Kidney glomerular epithelial cell (primary cell): ENCODE data around the gene ATP1A4.

Experiments used
- DNase-seq: peaks from one replicate; lab custom pipeline; 2025; lab: John Stamatoyannopoulos, UW

The ATP1A4 gene

DNA sequence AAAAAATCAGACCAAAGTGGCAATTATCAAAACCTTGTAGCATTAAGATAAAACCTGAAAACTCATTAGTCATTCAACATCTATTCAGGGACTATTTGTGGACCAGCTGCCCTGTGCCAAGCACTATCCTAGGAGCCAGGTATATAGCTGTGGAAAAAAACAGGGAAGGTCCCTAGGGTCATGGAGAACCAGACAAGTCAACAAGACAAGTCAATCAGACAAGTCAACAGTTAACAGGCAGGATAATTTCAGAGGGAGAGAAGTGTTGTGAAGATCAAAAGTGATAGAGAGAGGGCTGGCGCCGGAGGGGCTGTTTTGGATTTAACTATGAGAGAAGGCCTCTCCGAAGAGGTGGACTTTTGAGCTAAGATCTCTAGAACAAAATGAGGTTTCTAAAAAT lies 3.3 kb upstream of the ATP1A4 start:
- DNase-seq: no peak

DNA sequence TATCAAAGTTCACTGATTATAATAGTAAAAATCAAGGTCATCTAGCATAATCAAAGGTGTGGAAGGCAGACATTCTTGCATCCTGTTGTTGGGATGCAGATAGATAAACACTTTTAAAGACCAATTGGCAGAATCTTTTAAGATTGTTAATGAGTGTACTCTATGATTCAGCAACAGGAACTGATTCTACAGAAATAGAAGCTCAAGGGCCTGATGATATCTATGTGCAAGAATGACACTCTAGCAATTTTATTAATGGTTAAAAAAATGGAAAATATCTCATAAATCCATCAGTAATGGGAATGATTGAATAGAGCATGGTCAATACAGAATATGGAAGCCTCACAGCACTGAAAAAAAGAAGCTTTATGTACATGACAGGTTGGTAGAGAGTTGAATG lies 2.2 kb upstream of the ATP1A4 start:
- no peak for DNase-seq

DNA sequence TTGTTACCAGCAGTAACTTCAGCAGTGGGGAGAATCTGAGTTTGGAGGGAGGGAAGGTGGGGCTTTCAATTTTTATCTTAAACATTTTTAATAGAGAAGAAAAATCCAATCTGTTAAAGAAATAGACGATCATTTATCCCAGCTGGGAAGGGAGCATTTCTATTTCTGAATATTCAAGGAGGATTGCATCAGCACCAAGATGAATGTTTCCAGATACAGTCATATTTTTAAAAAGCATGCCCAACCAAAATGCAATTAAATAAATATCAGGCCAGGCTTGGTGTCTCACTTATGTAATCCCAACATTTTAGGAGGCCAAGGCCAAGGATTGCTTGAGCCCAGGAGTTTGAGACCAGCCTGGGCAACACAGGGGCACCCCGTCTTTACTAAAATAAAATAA lies 1.7 kb upstream of the ATP1A4 start:
- no peak for DNase-seq

DNA sequence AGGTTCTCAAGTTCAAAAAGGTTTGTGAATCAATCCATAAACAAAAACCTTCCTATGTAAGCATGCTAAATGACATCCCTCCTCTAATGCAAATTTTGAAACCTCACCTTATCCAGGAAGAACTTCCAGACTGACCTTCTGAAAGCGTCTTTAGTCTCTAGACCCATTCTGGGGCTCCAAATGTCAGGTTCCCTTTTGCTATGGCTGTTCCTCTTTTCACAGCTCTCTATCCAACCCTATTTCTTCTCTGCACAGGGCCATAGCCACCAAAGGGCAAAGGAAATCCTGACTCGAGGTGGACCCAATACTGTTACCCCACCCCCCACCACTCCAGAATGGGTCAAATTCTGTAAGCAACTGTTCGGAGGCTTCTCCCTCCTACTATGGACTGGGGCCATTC lies 3.4 kb downstream of the ATP1A4 start:
- no peak for DNase-seq

DNA sequence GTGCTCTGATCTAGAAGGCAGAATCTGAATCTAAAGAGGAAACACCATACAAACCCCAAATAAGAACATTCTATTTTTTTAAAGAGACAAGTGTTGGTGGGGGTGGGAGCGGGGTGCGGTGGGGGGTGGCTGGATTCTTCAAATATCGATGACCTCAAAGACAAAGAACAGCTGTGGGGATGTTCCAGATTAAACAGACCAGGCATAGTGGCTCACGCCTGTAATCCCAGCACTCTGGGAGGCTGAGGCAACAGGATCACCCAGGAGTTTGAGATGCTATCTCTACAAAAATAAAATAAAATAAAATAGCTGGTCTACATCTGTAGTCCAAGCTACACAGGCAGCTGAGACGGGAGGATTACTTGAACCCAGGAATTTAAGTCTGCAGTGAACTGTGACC lies 5.0 kb downstream of the ATP1A4 start:
- no peak for DNase-seq

DNA sequence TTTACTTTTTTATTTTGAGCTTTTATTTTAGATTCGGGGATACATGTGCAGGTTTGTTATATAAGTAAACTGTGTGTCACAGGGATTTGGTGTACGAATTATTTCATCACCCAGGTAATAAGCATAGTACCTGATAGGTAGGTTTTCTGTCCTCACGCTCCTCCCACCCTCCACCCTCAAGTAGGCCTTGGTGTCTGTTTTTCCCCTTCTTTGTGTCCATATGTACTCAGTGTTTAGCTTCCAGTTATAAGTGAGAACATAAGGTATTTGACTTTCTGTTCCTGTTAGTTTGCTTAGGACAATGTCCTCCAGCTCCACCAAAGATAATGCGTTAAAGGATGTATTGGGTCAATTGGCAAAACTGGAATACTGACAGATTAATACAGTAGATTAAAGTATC lies 5.8 kb downstream of the ATP1A4 start:
- DNase-seq: no peak

DNA sequence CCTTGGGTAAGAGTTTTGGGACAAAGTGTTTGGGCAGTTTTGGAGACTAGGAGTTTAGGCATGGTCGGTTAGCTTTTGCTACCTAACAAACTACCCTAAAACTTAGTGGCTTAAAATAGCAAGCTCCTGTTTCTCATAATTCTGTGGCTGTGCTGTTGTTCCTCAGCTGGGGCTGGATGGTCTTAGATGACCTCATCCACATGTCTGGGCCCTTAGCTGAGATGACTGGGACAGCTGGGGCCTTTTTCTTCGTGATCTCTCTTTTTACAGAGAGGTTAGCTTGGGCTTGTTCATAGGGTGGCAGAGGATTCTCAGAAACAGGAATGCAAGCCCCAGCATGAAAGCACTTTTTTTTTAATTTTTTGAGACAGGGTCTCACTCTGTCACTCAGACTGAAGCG lies 6.6 kb downstream of the ATP1A4 start:
- no peak for DNase-seq

DNA sequence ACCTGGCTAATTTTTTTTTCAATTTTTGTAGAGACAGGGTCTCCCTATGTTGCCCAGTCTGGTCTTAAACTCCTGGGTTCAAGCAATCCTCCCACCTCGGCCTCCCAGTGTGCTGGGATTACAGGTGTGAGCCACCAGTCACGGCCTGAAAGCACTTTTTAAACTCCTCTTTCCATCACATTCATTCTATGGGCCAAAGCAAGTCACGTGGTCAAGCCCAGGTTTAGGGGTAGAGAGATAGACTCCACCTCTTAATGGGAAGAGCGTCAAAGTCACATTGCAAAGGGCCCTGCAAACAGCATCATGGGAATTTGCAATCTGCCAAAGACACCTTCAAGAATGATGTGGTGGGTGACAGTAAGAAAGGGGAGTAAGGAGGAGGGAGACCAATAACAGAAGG lies 7.1 kb downstream of the ATP1A4 start:
- no peak for DNase-seq

DNA sequence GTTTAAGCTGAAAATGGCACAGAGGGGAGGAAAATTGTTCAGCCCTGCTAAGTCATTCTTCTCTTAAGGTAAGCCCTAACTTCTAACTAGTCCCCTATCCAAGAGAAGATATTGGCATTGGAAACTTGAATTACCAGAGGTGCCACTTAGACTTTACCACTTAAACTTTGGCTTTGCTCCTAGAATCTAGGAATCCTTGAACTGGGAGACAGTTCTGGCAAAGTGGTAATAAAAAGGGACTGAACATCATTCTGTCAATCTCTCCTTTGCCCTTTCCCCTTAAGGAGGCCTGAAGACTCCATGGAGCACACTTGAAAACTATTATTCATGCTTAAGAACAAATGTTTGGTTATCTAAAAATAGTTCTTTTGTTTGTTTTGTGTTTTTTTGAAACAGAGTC lies 8.4 kb downstream of the ATP1A4 start:
- no peak for DNase-seq

DNA sequence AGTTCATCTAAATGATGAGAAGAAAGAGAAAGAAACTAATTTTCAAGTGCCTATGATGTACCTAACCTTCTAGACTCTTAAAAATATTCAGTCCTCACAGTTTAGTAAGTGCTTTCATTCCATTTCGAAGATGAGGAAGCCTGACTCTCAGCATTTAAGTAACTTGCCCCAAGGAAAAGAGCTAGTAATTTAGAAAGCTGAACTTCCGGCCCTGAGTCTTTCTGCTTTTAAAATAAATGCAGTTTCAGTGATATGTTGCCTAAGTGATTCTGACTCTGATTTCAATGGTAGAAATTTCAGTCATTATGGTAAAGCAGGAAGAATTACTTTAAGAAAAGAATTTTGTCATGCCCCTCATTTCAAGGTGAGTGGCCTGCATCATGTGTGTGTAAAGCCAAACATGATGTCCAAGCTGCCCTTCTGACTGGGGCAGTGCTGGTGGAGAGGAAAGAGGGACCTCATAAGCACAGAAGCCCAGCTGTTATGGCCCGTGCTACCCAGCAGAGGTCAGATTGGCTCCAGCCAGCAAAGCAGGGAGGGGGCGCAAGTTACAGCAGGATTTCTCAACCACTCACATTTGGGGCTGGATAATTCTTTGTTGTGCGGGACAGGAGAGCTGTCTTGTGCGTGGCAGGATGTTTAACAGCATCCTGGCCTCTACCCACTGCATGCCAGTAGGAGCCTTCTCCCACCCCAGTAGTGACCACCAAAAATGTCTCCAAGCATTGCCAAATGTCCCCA lies 10.7 kb downstream of the ATP1A4 start:
- DNase-seq: no peak

DNA sequence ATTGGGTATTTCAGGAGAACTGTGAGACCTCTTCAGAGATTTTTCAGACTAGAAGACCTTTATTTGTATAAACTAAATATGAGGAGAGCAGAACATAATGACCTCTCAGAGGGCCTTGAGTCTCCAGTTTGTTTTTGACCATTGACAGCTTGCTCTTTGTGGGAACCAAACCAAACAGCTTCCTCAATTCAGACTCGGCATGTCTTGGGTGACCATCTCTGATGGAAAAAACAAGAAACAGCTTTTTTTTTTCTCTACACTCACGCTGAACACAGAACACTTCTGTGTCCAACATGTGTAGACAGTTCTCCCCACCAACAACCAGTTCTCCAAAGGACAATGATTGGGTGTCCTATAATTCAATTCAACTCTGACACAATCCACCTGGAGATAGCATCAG lies 11.5 kb downstream of the ATP1A4 start:
- DNase-seq: no peak

DNA sequence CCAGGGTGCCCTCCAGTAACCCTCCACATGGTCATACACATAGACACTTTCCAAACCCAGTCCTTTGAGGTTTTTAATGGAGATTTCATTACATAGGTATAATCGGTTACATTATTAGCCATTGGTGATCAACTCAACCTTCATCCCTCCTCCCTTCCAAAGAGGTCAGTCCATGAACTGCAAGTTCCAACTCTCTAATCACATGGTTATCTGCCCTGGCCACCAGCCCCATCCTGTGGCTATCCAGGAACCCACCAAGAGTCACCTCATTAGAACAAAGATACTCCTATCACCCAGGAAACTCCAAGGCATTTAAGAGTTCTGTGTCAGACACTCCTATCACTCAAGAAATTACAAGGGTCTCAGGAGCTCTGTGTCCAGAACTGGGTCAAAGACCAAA lies 12.2 kb downstream of the ATP1A4 start:
- no peak for DNase-seq

DNA sequence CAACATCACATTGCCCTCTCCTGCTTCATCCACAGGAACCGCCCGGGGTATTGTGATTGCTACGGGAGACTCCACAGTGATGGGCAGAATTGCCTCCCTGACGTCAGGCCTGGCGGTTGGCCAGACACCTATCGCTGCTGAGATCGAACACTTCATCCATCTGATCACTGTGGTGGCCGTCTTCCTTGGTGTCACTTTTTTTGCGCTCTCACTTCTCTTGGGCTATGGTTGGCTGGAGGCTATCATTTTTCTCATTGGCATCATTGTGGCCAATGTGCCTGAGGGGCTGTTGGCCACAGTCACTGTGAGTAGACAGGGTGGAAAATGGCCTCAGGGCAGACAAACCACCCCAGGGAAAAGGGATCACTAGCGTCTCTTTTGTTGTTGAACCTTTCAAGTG lies 12.7 kb downstream of the ATP1A4 start:
- no peak for DNase-seq

DNA sequence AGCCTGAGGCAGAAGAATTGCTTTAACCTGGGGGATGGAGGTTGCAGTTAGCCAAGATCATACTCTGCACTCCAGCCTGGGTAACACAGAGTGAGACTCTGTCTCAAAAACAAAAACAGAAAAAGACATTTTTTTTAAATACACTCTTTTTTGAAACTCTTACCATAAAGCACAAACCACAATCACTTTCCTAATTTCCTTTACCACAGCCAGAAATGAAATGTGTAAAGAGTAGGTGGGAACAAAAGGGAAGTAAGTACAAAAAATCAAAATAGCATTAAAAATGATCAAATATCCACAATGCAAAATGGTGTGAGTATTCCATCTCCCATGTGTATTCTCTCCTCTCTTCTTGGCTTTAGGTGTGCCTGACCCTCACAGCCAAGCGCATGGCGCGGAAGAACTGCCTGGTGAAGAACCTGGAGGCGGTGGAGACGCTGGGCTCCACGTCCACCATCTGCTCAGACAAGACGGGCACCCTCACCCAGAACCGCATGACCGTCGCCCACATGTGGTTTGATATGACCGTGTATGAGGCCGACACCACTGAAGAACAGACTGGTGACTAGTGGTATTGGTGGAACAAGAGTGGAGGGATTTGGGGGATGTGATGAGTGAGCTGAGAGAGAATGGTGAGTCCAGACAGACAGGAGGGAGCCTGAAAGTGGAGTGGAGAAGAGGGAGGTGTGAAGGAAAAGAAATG lies 14.9 kb downstream of the ATP1A4 start:
- no peak for DNase-seq

DNA sequence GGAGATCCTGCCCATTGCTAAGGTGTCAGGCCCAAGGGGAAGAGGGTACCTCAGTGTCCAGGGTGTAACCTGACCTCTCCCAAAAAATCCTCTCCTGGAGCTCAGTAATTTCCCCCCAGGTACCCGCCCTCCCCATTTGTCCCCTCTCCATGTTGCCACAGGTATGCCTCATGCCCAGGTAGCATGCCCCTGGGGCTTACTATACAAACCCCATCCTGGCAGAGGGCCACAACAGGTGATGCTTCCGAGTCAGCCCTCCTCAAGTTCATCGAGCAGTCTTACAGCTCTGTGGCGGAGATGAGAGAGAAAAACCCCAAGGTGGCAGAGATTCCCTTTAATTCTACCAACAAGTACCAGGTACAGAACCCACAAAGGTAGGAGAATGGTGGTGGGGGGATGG lies 15.7 kb downstream of the ATP1A4 start:
- DNase-seq: no peak

DNA sequence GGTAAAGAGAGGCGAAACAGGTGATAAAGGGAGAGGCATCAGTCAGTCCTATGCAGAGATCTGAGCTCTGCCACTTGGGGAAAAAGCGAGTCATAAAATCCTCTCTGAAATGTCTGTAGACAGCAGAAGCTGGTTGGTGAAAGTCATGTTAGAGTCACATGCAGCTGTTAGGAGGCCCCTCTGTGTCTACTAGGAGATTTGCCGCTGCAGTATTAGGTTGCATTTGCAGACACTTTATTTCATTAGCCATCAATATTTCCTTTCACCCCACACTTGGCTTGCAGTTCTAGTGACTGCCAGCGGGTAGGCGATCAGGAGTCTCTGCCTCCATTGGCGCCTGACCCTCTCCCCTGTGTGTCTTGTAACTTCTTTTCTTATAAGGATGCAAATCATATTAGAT lies 16.2 kb downstream of the ATP1A4 start:
- DNase-seq: no peak

DNA sequence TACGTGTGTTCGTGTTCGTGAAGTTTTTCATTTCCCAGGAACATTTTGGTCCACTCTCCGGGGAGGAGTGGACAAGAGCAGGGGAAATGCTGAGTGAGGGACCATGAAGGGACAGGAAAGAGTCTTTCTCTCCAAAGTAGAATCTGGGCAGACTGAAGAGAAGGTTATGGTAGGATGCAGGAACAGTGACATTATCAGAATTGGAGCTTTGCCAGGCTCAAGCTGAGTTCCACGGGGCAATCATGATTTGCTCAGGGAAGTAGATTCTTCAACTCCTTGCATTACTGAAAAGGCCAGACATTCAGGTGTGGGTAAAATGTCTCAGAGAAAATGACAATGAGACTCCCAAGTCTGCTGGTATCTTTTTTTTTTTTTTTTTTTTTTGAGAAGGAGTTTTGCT lies 16.6 kb downstream of the ATP1A4 start:
- no peak for DNase-seq

DNA sequence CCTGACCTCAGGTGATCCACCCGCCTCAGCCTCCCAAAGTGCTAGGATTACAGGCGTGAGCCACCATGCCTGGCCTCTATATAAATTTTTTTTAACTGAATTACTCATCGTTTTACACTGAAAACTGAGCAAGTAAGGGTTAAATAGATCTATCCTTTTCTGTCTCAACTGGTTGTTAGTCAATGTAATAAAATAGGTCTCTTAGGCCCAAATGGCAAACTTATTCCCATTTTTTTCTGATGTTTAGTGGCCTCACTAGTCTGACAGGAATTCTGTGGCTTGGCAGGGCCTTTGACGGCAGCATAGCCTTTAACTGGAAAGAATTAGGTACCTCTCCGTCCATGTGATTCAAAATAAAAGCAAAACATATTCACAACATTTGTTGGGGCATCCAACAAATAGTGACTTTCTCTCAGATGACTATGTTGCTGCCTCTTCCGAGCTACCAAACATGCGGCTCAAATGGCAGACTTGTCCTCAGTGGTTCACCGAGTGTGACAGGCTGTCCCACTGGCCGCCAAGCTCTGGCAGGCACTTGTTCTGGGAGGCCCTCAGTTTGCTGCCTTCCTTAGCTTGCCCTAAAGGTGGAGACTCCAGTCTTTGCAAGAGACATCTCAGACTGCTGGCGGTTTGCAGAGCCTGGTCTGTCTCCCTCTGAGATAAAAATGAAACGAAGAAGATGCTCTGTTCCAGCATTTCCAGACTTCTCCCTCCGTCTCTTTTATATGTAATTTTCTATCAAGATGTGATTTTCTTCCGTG lies 17.4 kb downstream of the ATP1A4 start:
- no peak for DNase-seq

DNA sequence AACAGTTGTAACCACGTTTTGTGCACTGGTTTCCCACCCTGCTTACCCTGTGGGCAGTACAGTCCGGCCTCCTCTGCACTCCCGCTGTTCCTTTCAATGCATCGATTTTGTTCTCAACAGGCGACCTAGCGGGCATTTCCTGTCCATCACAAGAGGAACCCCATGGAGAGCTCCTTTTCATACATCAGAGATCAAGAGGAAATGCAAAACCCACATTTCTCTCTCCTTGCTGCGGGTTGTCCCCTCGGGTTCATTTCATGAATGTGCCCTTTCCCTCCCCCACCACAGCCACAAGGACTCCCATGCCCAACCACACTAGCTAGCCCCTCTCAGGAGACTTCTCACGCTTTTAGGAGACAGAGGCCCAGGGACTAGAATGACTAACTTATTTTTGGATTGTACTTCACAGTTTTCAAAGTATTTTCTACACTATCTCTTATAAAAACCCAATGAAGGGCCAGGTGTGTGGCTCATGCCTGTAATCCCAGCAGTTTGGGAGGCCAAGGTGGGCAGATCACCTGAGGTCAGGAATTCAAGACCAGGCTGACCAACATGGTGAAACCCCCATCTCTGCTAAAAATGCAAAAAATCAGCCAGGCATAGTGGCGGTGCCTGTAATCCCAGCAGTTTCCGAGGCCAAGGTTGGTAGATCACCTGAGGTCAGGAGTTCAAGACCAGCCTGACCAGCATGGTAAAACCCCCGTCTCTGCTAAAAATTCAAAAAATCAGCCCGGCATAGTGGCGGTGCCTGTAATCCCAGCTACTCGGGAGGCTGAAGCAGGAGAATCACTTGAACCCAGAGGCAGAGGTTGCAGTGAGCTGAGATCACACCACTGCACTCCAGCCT lies 18.4 kb downstream of the ATP1A4 start:
- no peak for DNase-seq

DNA sequence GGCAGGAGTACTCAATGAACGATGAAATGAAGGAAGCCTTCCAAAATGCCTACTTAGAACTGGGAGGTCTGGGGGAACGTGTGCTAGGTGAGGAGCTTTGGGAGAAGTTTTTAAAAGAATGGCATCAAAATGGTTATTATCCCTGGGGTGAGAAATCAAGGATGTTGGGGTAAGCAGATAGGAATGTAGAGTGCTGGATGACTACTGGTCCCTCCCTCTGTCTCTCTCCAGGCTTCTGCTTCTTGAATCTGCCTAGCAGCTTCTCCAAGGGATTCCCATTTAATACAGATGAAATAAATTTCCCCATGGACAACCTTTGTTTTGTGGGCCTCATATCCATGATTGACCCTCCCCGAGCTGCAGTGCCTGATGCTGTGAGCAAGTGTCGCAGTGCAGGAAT lies 20.0 kb downstream of the ATP1A4 start:
- DNase-seq: peak; percentile 16

DNA sequence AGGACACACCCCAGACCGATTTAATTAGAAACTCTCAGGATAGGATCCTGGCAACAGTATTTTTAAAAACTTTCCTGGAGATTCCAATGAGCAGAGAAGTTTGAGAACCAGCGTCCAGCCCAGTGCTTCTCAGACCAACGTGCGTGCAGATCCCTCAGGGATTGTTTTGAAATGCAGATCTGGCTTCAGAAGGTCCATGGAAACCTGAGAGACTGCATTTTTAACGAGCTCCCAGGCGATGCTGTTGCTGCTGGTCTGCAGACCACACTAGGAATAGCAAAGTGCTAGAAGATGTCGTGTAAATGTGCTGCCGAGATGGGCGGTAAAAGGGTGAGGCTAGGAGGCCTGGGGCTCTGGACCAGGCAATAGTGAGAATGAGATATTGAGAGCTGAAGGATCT lies 20.6 kb downstream of the ATP1A4 start:
- DNase-seq: no peak

DNA sequence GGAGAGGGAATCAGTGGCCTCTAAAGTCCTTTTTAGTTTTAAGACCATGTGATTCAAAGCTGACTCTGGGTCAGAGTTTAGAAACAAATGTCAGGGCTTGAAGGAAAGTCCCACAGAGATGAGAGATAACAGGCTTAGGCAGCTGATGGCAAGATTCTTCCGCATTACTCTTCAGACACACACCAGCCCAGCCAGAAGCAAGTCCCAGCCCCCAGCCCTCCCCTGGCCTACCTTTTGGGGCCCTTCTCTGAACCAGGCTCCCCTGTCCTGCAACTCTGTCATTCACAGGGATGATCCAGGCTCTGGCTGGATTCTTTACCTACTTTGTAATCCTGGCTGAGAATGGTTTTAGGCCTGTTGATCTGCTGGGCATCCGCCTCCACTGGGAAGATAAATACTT lies 25.8 kb downstream of the ATP1A4 start:
- DNase-seq: no peak
